A549 (cell line): ENCODE results near the gene CD84. TPM values are rescaled to one million over a fixed set of nuclear protein-coding genes. Genes with fewer than 3 reads are reported as not detected.

Source experiments
- ATAC-seq, 2 experiments: fragments of 200-7000 bp in 1 of 2; fragments of >200 bp in 1 of 2; cut with Nextera tagmentation in 1 of 2; cut with Tn5 transposase in 1 of 2; 3 replicates each; pipeline versions ENCODE4 v1.8.0 to v1.9.1; 2018 to 2020; ENCODE audit warnings: mild to moderate bottlenecking in 1 of 2, moderate library complexity in 1 of 2
- CTCF ChIA-PET: fragments of 300-600 bp; sonication (Branson Sonifier 250); formaldehyde crosslinking; extraction: SDS; loops from one replicate; lab custom pipeline; 2021; ENCODE audit warnings: antibody characterized with exemption, inconsistent platforms; lab: Yijun Ruan, JAX
- POLR2A ChIA-PET: fragments of 350-600 bp; formaldehyde crosslinking; extraction: SDS; loops from one replicate; lab custom pipeline; 2021; ENCODE audit warnings: antibody characterized with exemption, inconsistent platforms; lab: Yijun Ruan, JAX
- DNase-seq, 2 experiments: peaks; one replicate each; pipeline versions ENCODE4 v3.0.0 to v3.0.0-alpha.2; 2011 to 2016; ENCODE audit warnings: low read depth in 1 of 2, low spot score in 1 of 2
- FAIRE-seq: peaks from 2 replicates; lab custom pipeline; 2011; peaks lifted over from hg19 to GRCh38; lab: Jason Lieb, UNC
- H3K27ac ChIP-seq, 2 experiments: fragments of >200 bp; sonication (Bioruptor Twin); formaldehyde crosslinking; 3 replicates each; pipeline ENCODE4 v1.5.1; 2016 to 2017
- H3K4me1 ChIP-seq: fragments of >200 bp; sonication (Bioruptor Twin); formaldehyde crosslinking; 3 replicates; pipeline ENCODE4 v1.6.1; 2016
- H3K4me2 ChIP-seq: fragments of >200 bp; sonication (Bioruptor Twin); formaldehyde crosslinking; 3 replicates; pipeline ENCODE4 v1.6.1; 2016
- H3K4me3 ChIP-seq: fragments of >200 bp; sonication (Bioruptor Twin); formaldehyde crosslinking; 3 replicates; pipeline ENCODE4 v1.5.1; 2016
- H3K9me3 ChIP-seq: fragments of >200 bp; sonication (Bioruptor Twin); formaldehyde crosslinking; 3 replicates; pipeline ENCODE4 v1.6.1; 2016
- CEBPB ChIP-seq, 2 experiments: fragments of >200 bp in 1 of 2; sonication (Bioruptor Twin) in 1 of 2; formaldehyde crosslinking in 1 of 2; IDR thresholded peaks; 2 replicates each; pipeline ENCODE4 v1.6.1; 2012 to 2016
- CHD2 ChIP-seq: fragments of 150-350 bp; IDR thresholded peaks from 2 replicates; pipeline ENCODE4 v1.6.1; 2014; ENCODE audit warnings: low read length; ENCODE audit not compliant: partially characterized antibody
- CHD4 ChIP-seq: fragments of 200-600 bp; sonication (generic); IDR thresholded peaks from 2 replicates; pipeline ENCODE4 v1.6.1; 2016; ENCODE audit warnings: antibody characterized with exemption, mild to moderate bottlenecking, borderline replicate concordance
- CTCF ChIP-seq: fragments of >200 bp; sonication (Bioruptor Twin); formaldehyde crosslinking; IDR thresholded peaks from 3 replicates; pipeline ENCODE4 v1.5.1; 2016
- EHF ChIP-seq: fragments of 250-450 bp; sonication (Bioruptor Pico); IDR thresholded peaks from 2 replicates; pipeline ENCODE4 v1.5.0; 2020; ENCODE audit warnings: mild to moderate bottlenecking
- EP300 ChIP-seq, 2 experiments: fragments of >200 bp; sonication (Bioruptor Twin); formaldehyde crosslinking; IDR thresholded peaks; 2 replicates in 1 of 2; 3 replicates in 1 of 2; pipeline ENCODE4 v1.6.1; 2016 to 2017
- ESRRA ChIP-seq: fragments of 150-350 bp; IDR thresholded peaks from 2 replicates; pipeline ENCODE4 v1.6.1; 2014; ENCODE audit warnings: mild to moderate bottlenecking, low read length, borderline replicate concordance
- FOSB ChIP-seq: fragments of 250-450 bp; sonication (Bioruptor Pico); IDR thresholded peaks from 2 replicates; pipeline ENCODE4 v1.5.0; 2020; ENCODE audit warnings: mild to moderate bottlenecking, moderate library complexity
- GATA3 ChIP-seq: IDR thresholded peaks from 2 replicates; pipeline ENCODE4 v1.6.1; 2012; ENCODE audit warnings: borderline replicate concordance
- HDAC2 ChIP-seq: fragments of 200-600 bp; sonication (generic); IDR thresholded peaks from 2 replicates; pipeline ENCODE4 v1.6.1; 2016
- HMGXB4 ChIP-seq: fragments of 250-450 bp; sonication (Bioruptor Pico); IDR thresholded peaks from 2 replicates; pipeline ENCODE4 v1.5.0; 2021; ENCODE audit warnings: mild to moderate bottlenecking, moderate library complexity, borderline replicate concordance
- HOXB13 ChIP-seq: fragments of 250-450 bp; sonication (Bioruptor Pico); IDR thresholded peaks from 2 replicates; pipeline ENCODE4 v1.5.0; 2020; ENCODE audit warnings: low read depth, mild to moderate bottlenecking, moderate library complexity
- NR3C1 ChIP-seq: fragments of >200 bp; sonication (Bioruptor Twin); formaldehyde crosslinking; IDR thresholded peaks from 3 replicates; pipeline ENCODE4 v1.6.1; 2017
- POLR2A ChIP-seq: IDR thresholded peaks from 2 replicates; pipeline ENCODE4 v1.6.1; 2012; ENCODE audit warnings: mild to moderate bottlenecking, low read length
- RFX5 ChIP-seq: fragments of 450-650 bp; IDR thresholded peaks from 2 replicates; pipeline ENCODE4 v1.7.1; 2014; ENCODE audit warnings: antibody characterized with exemption, mild to moderate bottlenecking, moderate library complexity
- TFCP2L1 ChIP-seq: fragments of 250-450 bp; sonication (Bioruptor Pico); IDR thresholded peaks from 2 replicates; pipeline ENCODE4 v1.5.0; 2021; ENCODE audit warnings: mild to moderate bottlenecking
- TP53 ChIP-seq: fragments of 250-450 bp; sonication (Bioruptor Pico); IDR thresholded peaks from 2 replicates; pipeline ENCODE4 v1.5.0; 2021; ENCODE audit warnings: mild to moderate bottlenecking, moderate library complexity
- USF2 ChIP-seq: fragments of 450-650 bp; IDR thresholded peaks from 2 replicates; pipeline ENCODE4 v1.6.1; 2014; ENCODE audit warnings: antibody characterized with exemption
- ZC3H11A ChIP-seq: fragments of 450-650 bp; IDR thresholded peaks from 2 replicates; pipeline ENCODE4 v1.6.1; 2014; ENCODE audit warnings: antibody characterized with exemption, mild to moderate bottlenecking
- ZNF302 ChIP-seq: fragments of 250-450 bp; sonication (Bioruptor Pico); IDR thresholded peaks from 2 replicates; pipeline ENCODE4 v1.9.0; 2021; ENCODE audit warnings: inconsistent platforms, mild to moderate bottlenecking, moderate library complexity
- WGBS: methylation state at CpG from one replicate; pipeline ENCODE4 v1.1.6; 2017; ENCODE audit errors: missing lambda C conversion rate; 5-methylcytosine and 5-hydroxymethylcytosine counted together
- polyA plus RNA-seq, 4 experiments: library from polyadenylated mRNA; depleted of rRNA in 3 of 4; stranded (reverse); fragments of >200 nt; fragmentation: RNase III in 1 of 4; extraction: RNeasy Plus Mini Kit Qiagen cat#74134 plus additional on column Dnase treatment in 1 of 4; gene quantifications; 2 replicates in 3 of 4; 3 replicates in 1 of 4; pipeline ENCODE4 v1.2.3, GENCODE V29; 2011 to 2017

The CD84 gene
- polyA plus RNA-seq, 2 of the 4 experiments (the other 2 are of a cell fraction), result not detected

DNA sequence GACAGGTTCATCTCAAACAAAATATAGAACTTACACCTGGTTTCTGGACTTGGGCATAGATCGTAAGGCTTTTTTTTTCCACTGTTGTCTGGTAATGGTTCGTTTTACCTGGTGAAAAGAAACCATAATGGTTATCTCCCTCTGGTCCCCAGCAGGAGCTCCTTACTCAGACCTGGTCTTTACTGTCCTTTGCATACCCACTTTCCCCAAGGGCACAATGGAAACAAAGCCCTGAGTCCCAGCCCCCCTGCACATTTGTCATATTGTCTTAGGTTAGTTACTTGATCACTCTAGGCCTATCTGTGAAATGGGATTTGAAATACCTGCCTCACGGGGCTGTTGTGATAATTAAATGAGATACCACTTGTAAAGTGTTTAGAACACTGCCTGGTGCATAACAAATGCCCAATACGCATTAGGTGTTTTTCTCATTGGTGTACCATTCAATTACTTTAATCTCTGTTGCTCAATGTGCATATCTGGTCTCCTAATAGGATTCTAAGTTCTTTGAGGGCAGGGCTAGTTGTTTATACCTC is 40.5 kb upstream of the CD84 start:
- 50% methylated on average over 4 of the region's 4 CpGs for WGBS
- no peak for FAIRE-seq

GRCh38 chr1:160618763-160619274 is 39.5 kb upstream of the CD84 start:
- no peak for FAIRE-seq
- peak in 1 of 2 experiments; percentile 53; a peak in 2 of 6 replicates for ATAC-seq
- Histone ChIP-seq H3K27ac (no peak overlapping the region), H3K4me3 (no peak overlapping the region), H3K4me2 (no peak overlapping the region), H3K9me3 (no peaks in the 10 kb centered on the region; the same call in 2 of the 3 replicates), H3K4me1 (no peaks in the 10 kb centered on the region)
- ChIA-PET CTCF (interaction anchor here (0.7 to 1.5 kb wide), 6 partner anchors 11 to 1212 kb away, joined by 3 to 4 read pairs (median 3); no protein-coding TSS in a partner anchor), POLR2A (no interaction called here)
- 33% methylated on average over 3 of the region's 3 CpGs for WGBS
- peak; percentile 31 to 51 for DNase-seq
- no peak for TF ChIP-seq FOSB (CRISPR knock-in tag)
- TF ChIP-seq CTCF, result peak; percentile 13; the same call in 1 of the 3 replicates

More for the DNA sequence above, 40.5 kb upstream of the CD84 start:
- DNase-seq, result no peak
- TF ChIP-seq EP300 (IDR thresholded peaks at IDR 0.05) (no peak), TFCP2L1 (no peak), ZC3H11A (no peak), POLR2A (no peak), HDAC2 (no peak), USF2 (no peak), NR3C1 (no peak), HOXB13 (CRISPR knock-in tag) (no peak), CHD2 (no peak), CTCF (no peak), ZNF302 (CRISPR knock-in tag) (no peak), CHD4 (no peak), EHF (CRISPR knock-in tag) (no peak), GATA3 (no peak), RFX5 (no peak), HMGXB4 (CRISPR knock-in tag) (no peak), TP53 (no peak), CEBPB (IDR thresholded peaks at IDR 0.05) (no peak), ESRRA (no peak)
- CTCF ChIA-PET, result interaction anchor here (0.7 to 1.5 kb wide), 6 partner anchors 10 to 1213 kb away, joined by 3 to 4 read pairs (median 3); no protein-coding TSS in a partner anchor
- ATAC-seq, result no peak
- POLR2A ChIA-PET, result no interaction called here
- Histone ChIP-seq H3K4me1 (no peaks in the 10 kb centered on the region), H3K4me2 (no peak overlapping the region), H3K4me3 (no peak overlapping the region), H3K27ac (no peak overlapping the region), H3K9me3 (no peaks in the 10 kb centered on the region; the same call in 2 of the 3 replicates)
